Fibroblast of lung (primary cell): ENCODE data around the gene ZNF740. TPM values are rescaled to one million over a fixed set of nuclear protein-coding genes. Genes with fewer than 3 reads are reported as not detected.
A peak's percentile ranks its signal among the peaks of the same experiment; 100 is the strongest.

Experiments used
- DNase-seq, 2 donors: peaks; one replicate each; pipeline versions ENCODE4 v3.0.0 to v3.0.0-alpha.2; 2010; ENCODE audit warnings: low read depth in 2 of 2
- H2AFZ ChIP-seq: 2 replicates; pipeline ENCODE4 v1.5.1; 2012; ENCODE audit warnings: low read length, control low read depth, inconsistent platforms
- H3K27ac ChIP-seq: 2 replicates; pipeline ENCODE4 v1.5.1; 2011; ENCODE audit warnings: low read length, control low read depth; ENCODE audit not compliant: insufficient read depth
- H3K27me3 ChIP-seq: 2 replicates; pipeline ENCODE4 v1.5.1; 2011; ENCODE audit warnings: mild to moderate bottlenecking, low read length; ENCODE audit not compliant: control insufficient read depth, insufficient read depth
- H3K36me3 ChIP-seq: 2 replicates; pipeline ENCODE4 v1.5.1; 2011; ENCODE audit warnings: low read length; ENCODE audit not compliant: control insufficient read depth, insufficient read depth
- H3K4me1 ChIP-seq: 2 replicates; pipeline ENCODE4 v1.5.1; 2011; ENCODE audit warnings: low read length; ENCODE audit not compliant: control insufficient read depth, insufficient read depth; ENCODE audit errors: extremely low read depth
- H3K4me2 ChIP-seq: 2 replicates; pipeline ENCODE4 v1.5.1; 2011; ENCODE audit warnings: low read length, control low read depth; ENCODE audit not compliant: insufficient read depth; ENCODE audit errors: extremely low read depth
- H3K4me3 ChIP-seq, 4 experiments: fragments of 200-600 bp in 1 of 4; sonication (generic) in 1 of 4; replicated peaks in 1 of 4; 2 replicates each; pipeline ENCODE4 v1.5.1; 2011 to 2016; ENCODE audit warnings: low read length in 4 of 4, low read depth in 3 of 4, mild to moderate bottlenecking in 3 of 4, control low read depth in 2 of 4, inconsistent platforms in 1 of 4, mixed read lengths in 1 of 4; ENCODE audit not compliant: insufficient read depth in 1 of 4; ENCODE audit errors: control extremely low read depth in 1 of 4
- H3K79me2 ChIP-seq: 2 replicates; pipeline ENCODE4 v1.5.1; 2012; ENCODE audit warnings: mild to moderate bottlenecking, low read length, inconsistent platforms; ENCODE audit not compliant: control insufficient read depth, insufficient read depth
- H3K9ac ChIP-seq: 2 replicates; pipeline ENCODE4 v1.5.1; 2011; ENCODE audit warnings: mild to moderate bottlenecking, low read length, control low read depth; ENCODE audit not compliant: insufficient read depth
- H3K9me3 ChIP-seq: 2 replicates; pipeline ENCODE4 v1.5.1; 2012; ENCODE audit warnings: low read depth, low read length; ENCODE audit not compliant: control insufficient read depth, insufficient read depth
- H4K20me1 ChIP-seq: 2 replicates; pipeline ENCODE4 v1.5.1; 2011; ENCODE audit warnings: low read length; ENCODE audit not compliant: control insufficient read depth, insufficient read depth; ENCODE audit errors: extremely low read depth
- CTCF ChIP-seq, 2 donors: IDR thresholded peaks in 1 of 2; conservative IDR thresholded peaks in 1 of 2; 1 replicate in 1 of 2; 2 replicates in 1 of 2; pipeline ENCODE4 v1.5.1; 2011 to 2012; ENCODE audit warnings: low read length in 2 of 2, control low read depth in 1 of 2, inconsistent platforms in 1 of 2, low read depth in 1 of 2, mild to moderate bottlenecking in 1 of 2
- EZH2 ChIP-seq: IDR thresholded peaks from 2 replicates; pipeline ENCODE4 v1.5.1; 2012; ENCODE audit warnings: low read length, control low read depth, mild to moderate bottlenecking; ENCODE audit errors: missing control alignments
- polyA plus RNA-seq, 2 donors: library from polyadenylated mRNA; depleted of rRNA in 1 of 2; stranded (reverse) in 1 of 2; unstranded in 1 of 2; fragments of >200 nt; gene quantifications; 2 replicates each; pipeline ENCODE4 v1.2.1, GENCODE V29; 2011 to 2012; ENCODE audit warnings: missing spikeins in 1 of 2
- total RNA-seq: library from RNA; depleted of rRNA; stranded (reverse); fragments of >200 nt; gene quantifications from 2 replicates; pipeline ENCODE4 v1.2.1, GENCODE V29; 2014

ZNF740 gene
- total and polyA plus RNA-seq, 2 donors (not counting 1 experiment from before 2014, with no cell fraction given), result 10.6 to 16.8 TPM

DNA sequence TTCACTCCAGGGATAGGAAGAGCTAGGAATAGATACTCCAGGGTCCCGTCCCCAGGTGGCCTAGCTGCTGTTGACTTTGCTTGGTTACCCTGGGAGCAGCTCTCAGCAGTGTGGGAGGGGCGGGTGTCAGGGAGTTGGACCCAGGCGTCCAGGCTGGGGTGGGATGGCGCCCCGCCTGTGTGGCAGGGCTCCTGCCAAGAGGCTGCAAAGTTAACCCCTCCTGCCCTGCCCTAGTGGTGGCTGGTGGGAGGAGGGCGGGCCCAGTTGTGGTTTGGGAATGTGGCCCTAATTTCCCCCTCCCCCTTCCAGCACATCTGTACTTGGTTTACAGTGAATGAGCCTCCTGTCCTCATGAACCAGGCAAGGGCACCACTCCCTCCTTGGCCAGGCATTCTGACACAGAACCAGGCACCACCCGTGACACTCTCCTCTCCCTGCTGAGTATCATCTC, 53.2 kb downstream of the ZNF740 start:
- Histone ChIP-seq H2AFZ (no peak overlapping the region), H3K79me2 (no peaks in the 10 kb centered on the region), H3K4me1 (peaks cover 19% of the 10 kb centered on the region), H3K9ac (no peak overlapping the region), H3K36me3 (no peaks in the 10 kb centered on the region), H3K27ac (no peak overlapping the region), H3K4me2 (peak overlapping the region; percentile 89), H3K4me3 (peak overlapping the region in 1 of 4 experiments; percentile 91), H3K27me3 (peaks cover 8% of the 10 kb centered on the region), H3K9me3 (no peaks in the 10 kb centered on the region), H4K20me1 (no peaks in the 10 kb centered on the region)
- DNase-seq, result no peak
- TF ChIP-seq EZH2 (no peak), CTCF (conservative IDR thresholded peaks at IDR 0.05 in 1 of 2, IDR thresholded peaks at IDR 0.05 in 1 of 2; ENCODE audit: low read depth in 1 of 2, low read length in 2 of 2) (no peak)

- H4K20me1 ChIP-seq, result no peaks in the 10 kb centered on the region
- DNase-seq, result no peak
- no peaks in the 10 kb centered on the region for H3K79me2 ChIP-seq
- no peak overlapping the region for H3K9ac ChIP-seq
- no peak overlapping the region for H3K4me2 ChIP-seq
- H3K4me3 ChIP-seq, result peak overlapping the region in 1 of 4 experiments; percentile 22
- no peak for TF ChIP-seq CTCF (conservative IDR thresholded peaks at IDR 0.05 in 1 of 2, IDR thresholded peaks at IDR 0.05 in 1 of 2; ENCODE audit: low read depth in 1 of 2, low read length in 2 of 2)
- peaks cover 8% of the 10 kb centered on the region for H3K27me3 ChIP-seq
- H3K27ac ChIP-seq, result no peak overlapping the region
- no peaks in the 10 kb centered on the region for H3K36me3 ChIP-seq
- H3K9me3 ChIP-seq, result no peaks in the 10 kb centered on the region
- no peak overlapping the region for H2AFZ ChIP-seq
- H3K4me1 ChIP-seq, result peaks cover 19% of the 10 kb centered on the region
Measured at GRCh38 chr12:53234271-53234914, 53.9 kb downstream of the ZNF740 start.

GRCh38 chr12:53235164-53235563, 54.6 kb downstream of the ZNF740 start:
- no peak for DNase-seq
- peaks cover 12% of the 10 kb centered on the region for H3K27me3 ChIP-seq

More at GRCh38 chr12:53235164-53235563, 54.6 kb downstream of the ZNF740 start:
- Histone ChIP-seq H3K79me2 (no peaks in the 10 kb centered on the region), H3K36me3 (no peaks in the 10 kb centered on the region), H3K4me1 (peaks cover 19% of the 10 kb centered on the region), H4K20me1 (no peaks in the 10 kb centered on the region), H3K9ac (no peak overlapping the region), H3K27ac (no peak overlapping the region), H3K9me3 (no peaks in the 10 kb centered on the region), H3K4me2 (no peak overlapping the region), H3K4me3 (no peak overlapping the region), H2AFZ (no peak overlapping the region)
- TF ChIP-seq EZH2 (no peak), CTCF (conservative IDR thresholded peaks at IDR 0.05 in 1 of 2, IDR thresholded peaks at IDR 0.05 in 1 of 2; ENCODE audit: low read depth in 1 of 2, low read length in 2 of 2) (no peak)
